ENCODE results near the gene TSPAN3.

TSPAN3 gene

DNA sequence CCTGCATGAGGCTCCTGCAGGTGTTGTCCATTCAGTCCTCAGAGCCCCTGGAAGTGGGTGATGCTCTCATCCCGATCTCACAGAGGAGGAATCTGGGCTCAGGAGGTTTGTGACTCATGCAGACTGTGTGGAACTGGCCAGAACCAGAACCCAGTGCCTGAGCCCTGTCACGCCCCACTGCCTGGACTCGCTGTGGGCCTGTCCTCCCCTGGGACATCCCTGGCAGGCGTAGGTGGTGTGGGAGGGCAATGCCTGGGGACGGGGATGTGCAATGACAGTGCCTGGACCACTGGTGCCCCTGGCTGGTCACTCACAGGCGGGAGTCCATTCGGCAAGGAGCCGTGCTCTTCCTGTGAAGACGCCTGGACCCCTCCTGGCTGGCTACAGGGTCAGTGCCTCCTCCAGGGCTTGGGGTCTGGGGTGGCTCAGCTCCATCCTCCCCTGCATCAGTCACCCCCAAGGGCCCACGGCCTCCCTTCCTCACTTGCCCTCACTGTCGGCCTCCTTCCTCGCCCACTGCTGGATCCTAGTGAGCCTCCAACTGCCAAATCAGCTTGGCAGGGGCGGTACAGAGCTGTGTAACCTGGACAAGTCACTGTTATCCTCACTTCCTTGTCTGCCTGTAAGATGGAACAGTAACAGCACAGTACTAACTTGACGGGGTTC, 61.1 kb downstream of the TSPAN3 start:
- no peak for DNase-seq (ENCODE audit: low read depth)

DNA sequence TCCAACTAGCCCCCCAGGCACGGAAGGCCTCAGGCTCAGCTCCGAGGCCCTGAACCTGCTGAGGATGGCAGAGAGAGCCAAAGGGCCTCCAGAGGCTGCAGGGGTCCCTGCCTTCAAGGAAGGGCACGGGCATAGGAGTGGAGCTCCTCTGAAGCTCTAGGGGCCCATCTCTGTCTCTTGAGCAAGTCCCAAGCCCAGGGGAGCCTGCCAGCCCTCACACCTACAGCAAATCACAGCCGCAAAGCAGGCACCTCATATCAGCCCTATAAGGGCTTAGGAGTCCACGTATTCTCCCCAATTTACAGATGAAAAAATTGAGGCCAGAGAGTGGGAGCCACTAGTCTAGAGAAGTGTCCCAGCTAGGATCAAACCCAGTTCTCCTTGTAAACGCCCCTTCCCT, 61.7 kb downstream of the TSPAN3 start:
- DNase-seq (ENCODE audit: low read depth): no peak

GRCh38 chr15:77004189-77004588, 66.7 kb downstream of the TSPAN3 start:
- DNase-seq (ENCODE audit: low read depth): no peak

DNA sequence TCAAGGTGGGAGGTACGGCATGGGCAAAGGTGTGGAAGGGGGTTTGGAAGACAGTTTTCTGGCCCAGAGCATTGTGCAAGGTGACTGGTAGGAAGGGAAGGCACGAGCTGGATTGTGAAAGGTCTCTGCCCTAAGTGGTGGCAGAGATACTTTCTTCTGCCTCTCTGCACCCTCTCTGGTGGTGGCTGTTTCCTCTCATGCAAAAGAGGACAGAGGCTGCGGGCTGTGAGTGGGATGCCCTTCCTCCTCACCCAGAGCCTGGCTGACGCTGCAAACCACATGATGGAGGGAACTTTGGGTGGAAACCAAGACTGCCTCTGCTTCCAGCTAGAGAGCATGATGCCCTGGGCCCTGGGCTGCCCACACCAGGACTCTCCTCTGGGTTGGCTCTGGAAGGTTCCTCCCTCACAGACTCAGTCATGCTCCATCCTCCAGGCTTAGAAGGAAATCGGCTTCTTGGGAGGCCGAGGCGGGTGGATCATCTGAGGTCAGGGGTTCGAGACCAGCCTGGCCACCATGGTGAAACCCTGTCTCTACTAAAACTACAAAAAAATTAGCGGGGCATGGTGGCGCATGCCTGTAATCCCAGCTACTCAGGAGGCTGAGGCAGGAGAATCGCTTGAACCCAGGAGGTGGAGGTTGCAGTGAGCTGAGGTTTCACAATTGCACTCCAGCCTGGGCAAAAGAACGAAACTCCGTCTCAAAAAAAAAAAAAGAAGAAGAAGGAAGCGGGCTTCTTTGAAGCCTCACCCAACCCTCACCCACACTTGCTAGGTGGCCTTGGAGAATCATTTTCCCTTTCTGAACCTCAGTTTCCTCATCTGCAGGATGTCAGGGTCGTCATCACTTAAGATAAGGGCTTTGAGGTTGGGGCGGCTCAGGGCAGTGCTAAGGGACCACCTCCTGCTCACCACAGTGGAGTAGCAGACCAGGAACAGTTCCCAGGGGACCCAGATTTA, 67.7 kb downstream of the TSPAN3 start:
- DNase-seq (ENCODE audit: low read depth): no peak

- DNase-seq (ENCODE audit: low read depth): no peak
These were observed 68.5 kb downstream of the TSPAN3 start for GRCh38 chr15:77002436-77002835.

GRCh38 chr15:77001966-77002365, 68.9 kb downstream of the TSPAN3 start:
- no peak for DNase-seq (ENCODE audit: low read depth)

DNA sequence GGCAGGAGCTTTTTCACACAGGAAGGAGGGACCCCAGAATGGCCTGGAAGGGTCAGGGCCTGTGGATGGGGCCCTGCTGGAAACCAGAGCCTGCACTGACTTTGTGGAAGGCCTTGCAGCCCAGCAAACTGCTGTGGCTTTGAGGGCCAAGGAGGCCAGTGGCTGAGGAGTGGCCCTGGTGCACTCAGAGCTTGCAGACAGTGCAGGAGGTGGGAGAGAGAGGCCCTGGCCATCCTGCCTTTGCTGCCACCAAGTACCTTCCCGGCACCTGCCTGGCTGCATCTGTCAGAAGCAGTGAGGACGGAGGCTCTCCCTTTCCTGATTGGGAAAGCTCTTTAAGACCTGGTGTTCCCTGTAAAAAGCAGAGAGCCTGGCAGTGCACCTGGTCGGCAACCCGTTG, 69.6 kb downstream of the TSPAN3 start:
- no peak for DNase-seq (ENCODE audit: low read depth)

DNA sequence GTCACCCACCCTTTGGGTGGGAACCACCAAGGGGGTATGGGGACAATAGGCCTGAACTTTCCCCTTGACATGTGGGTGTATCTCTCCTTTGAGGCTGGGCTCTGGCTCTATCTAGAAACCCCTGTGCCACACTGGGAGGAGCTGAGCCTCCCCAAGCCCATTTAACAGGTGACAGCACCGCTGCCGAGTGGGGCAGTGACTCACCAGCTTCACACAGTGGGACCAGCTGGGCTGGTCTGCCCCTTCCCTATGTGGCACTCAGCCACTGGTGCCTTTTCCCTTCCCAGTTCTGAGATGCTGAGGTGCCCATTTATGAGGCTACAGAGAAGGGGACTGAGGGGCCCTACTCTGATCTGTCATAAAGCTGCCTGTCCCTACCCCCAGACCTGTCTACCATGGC, 70.9 kb downstream of the TSPAN3 start:
- DNase-seq (ENCODE audit: low read depth): no peak

- DNase-seq (ENCODE audit: low read depth): no peak
These were observed 72.1 kb downstream of the TSPAN3 start for GRCh38 chr15:76998663-76999285.

- no peak for DNase-seq (ENCODE audit: low read depth)
These were observed 74.1 kb downstream of the TSPAN3 start for GRCh38 chr15:76996526-76997401.

- no peak for DNase-seq (ENCODE audit: low read depth)
These were observed 74.8 kb downstream of the TSPAN3 start for GRCh38 chr15:76996076-76996525.

- no peak for DNase-seq (ENCODE audit: low read depth)
These were observed 75.7 kb downstream of the TSPAN3 start, which contains the start of gene PSTPIP1 for GRCh38 chr15:76994971-76995945. PSTPIP1 (plus strand) TSS chr15:76995126; CDS start chr15:76995574, 448 bp downstream.

GRCh38 chr15:76994496-76994895, 76.4 kb downstream of the TSPAN3 start:
- DNase-seq (ENCODE audit: low read depth): no peak

DNA sequence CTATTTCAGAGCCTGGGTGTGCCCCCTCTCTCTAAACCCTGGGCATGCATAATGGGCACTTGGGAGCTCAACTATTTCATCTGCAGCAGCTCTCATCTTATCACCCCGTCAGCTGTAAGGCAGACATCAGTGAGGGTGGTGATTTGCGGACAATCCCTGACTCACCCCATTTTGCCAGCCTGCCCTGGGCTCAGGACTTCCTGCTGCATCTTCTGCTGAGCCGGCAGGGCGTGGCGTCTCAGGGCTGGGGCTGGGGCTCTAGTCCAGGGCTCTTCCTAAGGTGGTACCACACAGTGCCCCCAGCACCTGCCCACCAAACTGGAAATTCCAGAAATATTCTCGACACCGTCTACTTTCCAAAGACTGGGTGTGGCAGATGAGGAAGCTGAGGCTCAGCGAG, 76.9 kb downstream of the TSPAN3 start:
- no peak for DNase-seq (ENCODE audit: low read depth)

- DNase-seq (ENCODE audit: low read depth): no peak
These were observed 77.7 kb downstream of the TSPAN3 start for GRCh38 chr15:76993114-76993725.

- no peak for DNase-seq (ENCODE audit: low read depth)
These were observed 78.9 kb downstream of the TSPAN3 start for GRCh38 chr15:76991741-76992645.

All from CMK (cell line).